Endothelial cell of umbilical vein (primary cell): ENCODE measurements around the gene HADH. TPM values are rescaled to one million over a fixed set of nuclear protein-coding genes. Genes with fewer than 3 reads are reported as not detected.

Source experiments
- BruUV-seq: library from RNA; stranded (reverse); fragments of 400-500 nt; replicated peaks from 2 replicates; lab custom pipeline; 2021; lab: Mats Ljungman, UMichigan
- CTCF ChIA-PET: fragments of 300-600, 350-600 bp; sonication (Branson Sonifier 250); formaldehyde crosslinking; loops from one replicate; lab custom pipeline; 2021; ENCODE audit warnings: antibody characterized with exemption, inconsistent platforms; lab: Charles Lee
- POLR2A ChIA-PET: fragments of 300-600, 350-600 bp; sonication (Branson Sonifier 250); formaldehyde crosslinking; loops from one replicate; lab custom pipeline; 2021; ENCODE audit warnings: antibody characterized with exemption, inconsistent platforms; lab: Charles Lee
- DNase-seq: peaks from one replicate; pipeline ENCODE4 v3.0.0-alpha.2; 2011; ENCODE audit warnings: low read depth, low spot score
- FAIRE-seq: peaks from 2 replicates; lab custom pipeline; 2011; peaks lifted over from hg19 to GRCh38; lab: Jason Lieb, UNC
- H2AFZ ChIP-seq: 2 replicates; pipeline ENCODE4 v1.6.0; 2012; ENCODE audit warnings: low read depth, low read length, control low read depth, inconsistent platforms
- H3K27ac ChIP-seq: 2 replicates; pipeline ENCODE4 v1.5.1; 2011; ENCODE audit warnings: low read depth, mild to moderate bottlenecking, control low read depth, low read length, moderate library complexity; ENCODE audit not compliant: insufficient read depth
- H3K27me3 ChIP-seq, 2 experiments: 2 replicates each; pipeline versions ENCODE4 v1.6.0 to v1.6.1; 2011; ENCODE audit warnings: low read length in 2 of 2, mixed read lengths in 1 of 2; ENCODE audit not compliant: control insufficient read depth in 2 of 2, insufficient read depth in 2 of 2
- H3K36me3 ChIP-seq, 2 experiments: 2 replicates in 1 of 2; 3 replicates in 1 of 2; pipeline ENCODE4 v1.5.1; 2011; ENCODE audit warnings: low read length in 2 of 2, mild to moderate bottlenecking in 1 of 2, moderate library complexity in 1 of 2; ENCODE audit not compliant: control insufficient read depth in 2 of 2, insufficient read depth in 2 of 2; ENCODE audit errors: extremely low read depth in 1 of 2
- H3K4me1 ChIP-seq: 3 replicates; pipeline ENCODE4 v1.5.1; 2011; ENCODE audit warnings: mild to moderate bottlenecking, low read length; ENCODE audit not compliant: control insufficient read depth, insufficient read depth; ENCODE audit errors: extremely low read depth
- H3K4me2 ChIP-seq: 2 replicates; pipeline ENCODE4 v1.6.1; 2011; ENCODE audit warnings: low read length, control low read depth, mixed read lengths; ENCODE audit not compliant: insufficient read depth
- H3K4me3 ChIP-seq, 3 experiments: fragments of 200-600 bp in 1 of 3; sonication (generic), shearing (Covaris generic) in 1 of 3; replicated peaks in 1 of 3; 2 replicates each; pipeline ENCODE4 v1.5.1; 2011 to 2016; ENCODE audit warnings: control low read depth in 3 of 3, low read length in 3 of 3, mild to moderate bottlenecking in 2 of 3, inconsistent platforms in 1 of 3, low read depth in 1 of 3, moderate library complexity in 1 of 3; ENCODE audit not compliant: insufficient read depth in 1 of 3
- H3K79me2 ChIP-seq: 2 replicates; pipeline ENCODE4 v1.6.0; 2012; ENCODE audit warnings: low read length, inconsistent platforms; ENCODE audit not compliant: control insufficient read depth, insufficient read depth
- H3K9ac ChIP-seq: replicated peaks from 2 replicates; pipeline ENCODE3; 2011; ENCODE audit warnings: low read length, control low read depth; ENCODE audit not compliant: insufficient read depth; ENCODE audit errors: extremely low read depth
- H3K9me1 ChIP-seq: replicated peaks from 3 replicates; pipeline ENCODE4 v1.6.0; 2011; ENCODE audit warnings: mild to moderate bottlenecking, low read length; ENCODE audit not compliant: control insufficient read depth, insufficient read depth; ENCODE audit errors: extremely low read depth
- H3K9me3 ChIP-seq: replicated peaks from 2 replicates; pipeline ENCODE4 v1.5.1; 2012; ENCODE audit warnings: low read length, inconsistent platforms; ENCODE audit not compliant: control insufficient read depth, insufficient read depth
- H4K20me1 ChIP-seq: replicated peaks from 2 replicates; pipeline ENCODE3; 2011; ENCODE audit warnings: mild to moderate bottlenecking, low read length; ENCODE audit not compliant: control insufficient read depth, insufficient read depth; ENCODE audit errors: extremely low read depth
- EZH2 ChIP-seq: IDR thresholded peaks from 2 replicates; pipeline ENCODE4 v1.6.1; 2012; ENCODE audit warnings: borderline replicate concordance, low read depth, mild to moderate bottlenecking, moderate library complexity, low read length, inconsistent platforms; ENCODE audit not compliant: severe bottlenecking
- FOS ChIP-seq: IDR thresholded peaks from 2 replicates; pipeline ENCODE4 v1.6.1; 2011; ENCODE audit warnings: mild to moderate bottlenecking, low read length, moderate library complexity, borderline replicate concordance; ENCODE audit not compliant: insufficient read depth
- GATA2 ChIP-seq: IDR thresholded peaks from 2 replicates; pipeline ENCODE4 v1.7.0; 2011; ENCODE audit warnings: low read depth, mild to moderate bottlenecking, moderate library complexity, mixed read lengths, low read length; ENCODE audit not compliant: insufficient read length, insufficient read depth
- JUN ChIP-seq: IDR thresholded peaks from 2 replicates; pipeline ENCODE4 v1.6.1; 2011; ENCODE audit warnings: borderline replicate concordance, low read depth; ENCODE audit not compliant: insufficient read length, insufficient read depth
- MYC ChIP-seq: IDR thresholded peaks from one replicate; pipeline ENCODE4 v1.6.1; 2011; ENCODE audit warnings: mild to moderate bottlenecking, low read depth, low read length
- POLR2A ChIP-seq: IDR thresholded peaks from 2 replicates; pipeline ENCODE4 v1.6.1; 2012; ENCODE audit warnings: low read depth, mild to moderate bottlenecking, control low read depth, low read length
- POLR2AphosphoS5 ChIP-seq: IDR thresholded peaks from 2 replicates; pipeline ENCODE4 v1.6.1; 2012; ENCODE audit warnings: low read depth, mild to moderate bottlenecking, control low read depth, low read length, moderate library complexity; ENCODE audit not compliant: insufficient read depth
- dilution Hi-C: fragments of 300-500 bp; cut with MboI; formaldehyde crosslinking; loops from one replicate; pipeline ENCODE4 v1.15.0; 2019; ENCODE audit warnings: low sequenced_read_pairs; ENCODE audit not compliant: extremely low pct_ligation_motif_present
- intact Hi-C: fragments of 100-400 bp; cut with micrococcal nuclease; formaldehyde crosslinking; loops from one replicate; pipeline ENCODE4 v1.10.0; 2022
- polyA plus RNA-seq, 4 experiments: library from polyadenylated mRNA; depleted of rRNA in 3 of 4; stranded (reverse) in 3 of 4; unstranded in 1 of 4; fragments of >200 nt; gene quantifications; 2 replicates each; pipeline versions ENCODE4 v1.2.1 to v1.2.3, GENCODE V29; 2011 to 2012; ENCODE audit warnings: missing spikeins in 1 of 4
- total RNA-seq: library from RNA; stranded (reverse); gene quantifications from 2 replicates; pipeline ENCODE4 v1.2.3, GENCODE V29; 2021
- TF ChIP-seq, protein P1 (sequence below): IDR thresholded peaks from 2 replicates; pipeline ENCODE4 v1.6.1; 2011; ENCODE audit not compliant: insufficient read depth, insufficient read length
- TF ChIP-seq, protein P2 (sequence below), 2 donors: IDR thresholded peaks; 1 replicate in 1 of 2; 2 replicates in 1 of 2; pipeline ENCODE4 v1.5.1; 2011; ENCODE audit warnings: low read length in 2 of 2, mild to moderate bottlenecking in 2 of 2, moderate library complexity in 2 of 2, control low read depth in 1 of 2, inconsistent platforms in 1 of 2, low read depth in 1 of 2; ENCODE audit not compliant: insufficient read depth in 1 of 2; ENCODE audit errors: extremely low read depth in 1 of 2

The HADH gene
- total and polyA plus RNA-seq, 2 donors (not counting 3 experiments of a cell fraction or from before 2014, with no cell fraction given): 19.2 to 20.3 TPM

DNA sequence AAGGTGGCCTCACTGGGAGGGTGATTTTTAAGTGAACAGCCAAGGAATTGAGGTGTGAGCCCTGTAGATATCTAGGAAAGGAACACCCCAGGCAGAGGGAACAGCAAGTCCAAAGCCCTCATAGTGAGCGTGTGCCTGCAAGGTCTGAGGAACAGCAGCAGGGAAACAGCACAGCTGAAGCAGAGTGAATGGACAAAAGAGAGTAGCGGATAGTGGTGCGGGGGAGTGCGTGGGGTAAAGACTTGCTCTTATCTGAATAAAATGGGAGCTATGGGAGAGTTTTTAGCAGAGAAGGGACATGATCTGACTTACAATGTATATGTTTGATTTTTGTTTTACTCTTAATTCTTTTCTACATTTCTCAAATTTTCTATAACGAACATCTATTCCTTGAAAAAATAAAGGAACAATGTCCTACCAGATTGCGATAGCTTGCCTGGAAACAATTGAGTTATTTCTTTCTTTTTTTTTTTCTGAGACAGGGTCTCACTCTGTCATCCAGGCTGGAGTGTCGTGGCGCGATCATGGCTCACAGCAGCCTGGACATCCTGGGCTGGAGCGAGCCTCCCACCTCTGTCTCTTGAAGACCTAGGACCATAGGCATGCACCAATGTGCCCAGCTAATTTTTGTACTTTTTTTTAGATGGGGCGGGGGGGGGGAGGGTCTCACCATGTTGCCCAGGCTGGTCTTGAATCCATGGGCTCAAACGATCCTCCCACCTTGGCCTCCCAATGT, 19.5 kb upstream of the HADH start:
- no peaks in the 10 kb centered on the region for H3K79me2 ChIP-seq
- H2AFZ ChIP-seq: no peak overlapping the region
- POLR2A ChIA-PET: no interaction called here
- no peaks in the 10 kb centered on the region for H4K20me1 ChIP-seq
- H3K9ac ChIP-seq: no peak overlapping the region
- H3K4me1 ChIP-seq: no peaks in the 10 kb centered on the region
- no peak overlapping the region for H3K27ac ChIP-seq
- intact Hi-C loops (no loop called here), dilution Hi-C loops (no loop called here)
- DNase-seq (no peak), FAIRE-seq (no peak)
- no peaks in the 10 kb centered on the region for H3K9me1 ChIP-seq
- BruUV-seq: no TSS peak
- CTCF ChIA-PET: no interaction called here
- peaks cover 0 to 6% of the 10 kb centered on the region in 2 experiments for H3K27me3 ChIP-seq
- H3K4me2 ChIP-seq: no peak overlapping the region
- no peak overlapping the region for H3K4me3 ChIP-seq
- H3K36me3 ChIP-seq: no peaks in the 10 kb centered on the region
- no peak for TF ChIP-seq MYC
- no peak for TF ChIP-seq GATA2
- TF ChIP-seq POLR2AphosphoS5: no peak
- TF ChIP-seq, protein P1, sequence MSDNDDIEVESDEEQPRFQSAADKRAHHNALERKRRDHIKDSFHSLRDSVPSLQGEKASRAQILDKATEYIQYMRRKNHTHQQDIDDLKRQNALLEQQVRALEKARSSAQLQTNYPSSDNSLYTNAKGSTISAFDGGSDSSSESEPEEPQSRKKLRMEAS: no peak
- TF ChIP-seq POLR2A: no peak
- no peak for TF ChIP-seq FOS
- no peak for TF ChIP-seq EZH2
- no peaks in the 10 kb centered on the region for H3K9me3 ChIP-seq

DNA sequence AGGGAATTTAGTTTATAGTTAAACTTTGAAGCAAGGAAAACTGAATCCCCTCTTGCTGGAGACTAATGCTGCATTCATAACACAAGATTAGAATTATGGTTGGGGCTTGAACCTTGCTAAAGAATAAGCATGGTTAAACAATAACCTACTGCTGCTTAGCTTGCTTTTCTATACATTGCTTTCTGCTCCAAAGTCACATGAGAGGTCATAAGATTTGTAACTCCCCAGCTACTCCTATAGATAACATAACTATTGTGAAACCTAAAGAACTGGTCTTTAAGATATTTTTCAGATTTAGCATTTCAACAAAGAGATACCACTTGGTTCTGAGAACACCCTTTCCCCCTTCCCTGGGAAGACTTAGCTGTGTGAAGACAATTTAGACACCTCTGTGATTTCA, 17.1 kb upstream of the HADH start:
- Histone ChIP-seq H3K4me3 (no peak overlapping the region), H3K36me3 (no peaks in the 10 kb centered on the region), H3K27me3 (peaks cover 0 to 6% of the 10 kb centered on the region in 2 experiments), H3K4me1 (no peaks in the 10 kb centered on the region), H3K9me3 (no peaks in the 10 kb centered on the region), H3K79me2 (no peaks in the 10 kb centered on the region), H3K4me2 (no peak overlapping the region), H3K27ac (no peak overlapping the region), H2AFZ (no peak overlapping the region), H3K9ac (no peak overlapping the region), H4K20me1 (no peaks in the 10 kb centered on the region), H3K9me1 (no peaks in the 10 kb centered on the region)
- FAIRE-seq: no peak
- CTCF ChIA-PET: no interaction called here
- TF ChIP-seq POLR2A (no peak), GATA2 (no peak), POLR2AphosphoS5 (no peak), JUN (no peak), FOS (no peak), EZH2 (no peak), MYC (no peak)
- TF ChIP-seq, protein P2, sequence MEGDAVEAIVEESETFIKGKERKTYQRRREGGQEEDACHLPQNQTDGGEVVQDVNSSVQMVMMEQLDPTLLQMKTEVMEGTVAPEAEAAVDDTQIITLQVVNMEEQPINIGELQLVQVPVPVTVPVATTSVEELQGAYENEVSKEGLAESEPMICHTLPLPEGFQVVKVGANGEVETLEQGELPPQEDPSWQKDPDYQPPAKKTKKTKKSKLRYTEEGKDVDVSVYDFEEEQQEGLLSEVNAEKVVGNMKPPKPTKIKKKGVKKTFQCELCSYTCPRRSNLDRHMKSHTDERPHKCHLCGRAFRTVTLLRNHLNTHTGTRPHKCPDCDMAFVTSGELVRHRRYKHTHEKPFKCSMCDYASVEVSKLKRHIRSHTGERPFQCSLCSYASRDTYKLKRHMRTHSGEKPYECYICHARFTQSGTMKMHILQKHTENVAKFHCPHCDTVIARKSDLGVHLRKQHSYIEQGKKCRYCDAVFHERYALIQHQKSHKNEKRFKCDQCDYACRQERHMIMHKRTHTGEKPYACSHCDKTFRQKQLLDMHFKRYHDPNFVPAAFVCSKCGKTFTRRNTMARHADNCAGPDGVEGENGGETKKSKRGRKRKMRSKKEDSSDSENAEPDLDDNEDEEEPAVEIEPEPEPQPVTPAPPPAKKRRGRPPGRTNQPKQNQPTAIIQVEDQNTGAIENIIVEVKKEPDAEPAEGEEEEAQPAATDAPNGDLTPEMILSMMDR (IDR thresholded peaks at IDR 0.05; ENCODE audit: extremely low read depth in 1 of 2, insufficient read depth in 1 of 2, low read depth in 1 of 2, low read length in 2 of 2): no peak
- TF ChIP-seq, protein P1: no peak
- POLR2A ChIA-PET: no interaction called here
- no TSS peak for BruUV-seq
- intact Hi-C loops (no loop called here), dilution Hi-C loops (no loop called here)
- DNase-seq: no peak
